22Rv1 (cell line): ENCODE results near the gene BMPER.

Experiments
- ZFX ChIP-seq: fragments of 450-650 bp; IDR thresholded peaks from 2 replicates; pipeline ENCODE4 v1.6.1; 2017; ENCODE audit warnings: antibody characterized with exemption, borderline replicate concordance
- TF ChIP-seq, protein P1 (sequence below): fragments of 450-650 bp; IDR thresholded peaks from 2 replicates; pipeline ENCODE4 v1.5.1; 2017; ENCODE audit warnings: mild to moderate bottlenecking

DNA sequence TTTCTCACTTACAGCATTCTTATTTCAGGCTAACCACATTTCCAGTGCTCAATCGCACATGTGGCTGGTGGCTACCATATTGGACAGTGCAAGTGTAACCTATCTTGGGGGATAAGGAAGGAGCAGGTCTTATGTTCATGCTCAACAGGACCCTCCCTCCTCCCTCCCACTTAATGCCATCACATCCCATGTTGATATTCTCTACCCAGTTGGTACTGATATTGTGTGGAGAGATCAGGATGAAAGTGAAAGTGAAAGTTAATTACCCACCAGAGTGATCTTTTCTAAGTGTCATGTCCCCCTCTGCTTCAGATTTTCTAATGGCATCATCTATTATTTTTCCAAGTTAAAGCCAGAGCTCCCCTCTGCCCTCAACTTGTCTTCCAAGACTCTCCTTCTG, 91.6 kb downstream of the BMPER start:
- TF ChIP-seq, protein P1, sequence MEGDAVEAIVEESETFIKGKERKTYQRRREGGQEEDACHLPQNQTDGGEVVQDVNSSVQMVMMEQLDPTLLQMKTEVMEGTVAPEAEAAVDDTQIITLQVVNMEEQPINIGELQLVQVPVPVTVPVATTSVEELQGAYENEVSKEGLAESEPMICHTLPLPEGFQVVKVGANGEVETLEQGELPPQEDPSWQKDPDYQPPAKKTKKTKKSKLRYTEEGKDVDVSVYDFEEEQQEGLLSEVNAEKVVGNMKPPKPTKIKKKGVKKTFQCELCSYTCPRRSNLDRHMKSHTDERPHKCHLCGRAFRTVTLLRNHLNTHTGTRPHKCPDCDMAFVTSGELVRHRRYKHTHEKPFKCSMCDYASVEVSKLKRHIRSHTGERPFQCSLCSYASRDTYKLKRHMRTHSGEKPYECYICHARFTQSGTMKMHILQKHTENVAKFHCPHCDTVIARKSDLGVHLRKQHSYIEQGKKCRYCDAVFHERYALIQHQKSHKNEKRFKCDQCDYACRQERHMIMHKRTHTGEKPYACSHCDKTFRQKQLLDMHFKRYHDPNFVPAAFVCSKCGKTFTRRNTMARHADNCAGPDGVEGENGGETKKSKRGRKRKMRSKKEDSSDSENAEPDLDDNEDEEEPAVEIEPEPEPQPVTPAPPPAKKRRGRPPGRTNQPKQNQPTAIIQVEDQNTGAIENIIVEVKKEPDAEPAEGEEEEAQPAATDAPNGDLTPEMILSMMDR: no peak
- no peak for TF ChIP-seq ZFX
